A549 treated with RU486 at 1 μM for 4 hours (cell line): ENCODE data around the gene WIZ. TPM values are rescaled to one million over a fixed set of nuclear protein-coding genes. Genes with fewer than 3 reads are reported as not detected.

Experiments used
- total RNA-seq: library from RNA; stranded (reverse); fragments of 200-300 nt; extraction: Qiagen RNA extraction; gene quantifications from 5 replicates; pipeline ENCODE4 v1.2.3, GENCODE V29; 2022; ENCODE audit warnings: low read depth

Gene WIZ
- 14.4 to 25.0 TPM (median 20.5 TPM) in 5 replicates for total RNA-seq

GRCh38 chr19:15449620-15450527, at the start of gene WIZ:
Gene WIZ (minus strand): TSS chr19:15449956. CDS start chr19:15448307, 1,649 bp downstream.

GRCh38 chr19:15479391-15480345, 29.9 kb upstream of the WIZ start, which contains the start of gene PGLYRP2:
Gene PGLYRP2 (minus strand): TSS chr19:15479501. CDS start chr19:15479371, 130 bp downstream.

GRCh38 chr19:15464394-15465385, 14.9 kb upstream of the WIZ start, which contains the start of gene RASAL3:
Gene RASAL3 (minus strand): TSS chr19:15464544. CDS start chr19:15464358, 186 bp downstream.

GRCh38 chr19:15418579-15419412, 31.0 kb downstream of the WIZ start, which contains the start of gene AKAP8L:
Gene AKAP8L (minus strand): TSS chr19:15418988. CDS start chr19:15418923, 65 bp downstream.

GRCh38 chr19:15379083-15379998, 70.4 kb downstream of the WIZ start, which contains the start of gene AKAP8:
Gene AKAP8 (minus strand): TSS chr19:15379787. CDS start chr19:15379731, 56 bp downstream.

Other genes starting within 250 kb of the WIZ start
- 6.8 to 10.3 TPM (median 8.6 TPM) in 5 replicates for gene NOTCH3, start 249.0 kb downstream of the WIZ start, total RNA-seq
- gene EPHX3, start 217.5 kb downstream of the WIZ start, total RNA-seq = 0.07 to 0.14 TPM (median 0.09 TPM) in 3 of 5 replicates, not detected in the others
- 21.7 to 30.5 TPM (median 29.8 TPM) in 5 replicates for gene BRD4, start 117.4 kb downstream of the WIZ start, total RNA-seq
- gene AKAP8, start 70.2 kb downstream of the WIZ start, total RNA-seq = 16.1 to 18.8 TPM (median 17.4 TPM) in 5 replicates
- 35.2 to 38.6 TPM (median 36.7 TPM) in 5 replicates for gene AKAP8L, start 31.0 kb downstream of the WIZ start, total RNA-seq
- not detected in 5 replicates for gene RASAL3, start 14.6 kb upstream of the WIZ start, total RNA-seq
- 0.06 TPM in 1 of 5 replicates, not detected in the others for gene PGLYRP2, start 29.5 kb upstream of the WIZ start, total RNA-seq
- 0.08 to 0.22 TPM (median 0.12 TPM) in 4 of 5 replicates, not detected in the other for gene CYP4F22, start 58.6 kb upstream of the WIZ start, total RNA-seq
- not detected in 5 replicates for gene CYP4F8, start 165.3 kb upstream of the WIZ start, total RNA-seq
- gene CYP4F3, start 190.9 kb upstream of the WIZ start, total RNA-seq = 1.7 to 3.1 TPM (median 2.4 TPM) in 5 replicates
- 1.4 to 2.4 TPM (median 2.1 TPM) in 5 replicates for gene CYP4F12, start 223.1 kb upstream of the WIZ start, total RNA-seq